ENCODE measurements around the gene BPIFB3. TPM values are rescaled to one million over a fixed set of nuclear protein-coding genes. Genes with fewer than 3 reads are reported as not detected.
"Not testable (repeated sequence)": the region's sequence is repeated elsewhere in the genome, so short reads cannot be mapped to it uniquely, and the experiment has no call there.

The BPIFB3 gene
- total RNA-seq, 1 donor from 2014 or later, result not detected

DNA sequence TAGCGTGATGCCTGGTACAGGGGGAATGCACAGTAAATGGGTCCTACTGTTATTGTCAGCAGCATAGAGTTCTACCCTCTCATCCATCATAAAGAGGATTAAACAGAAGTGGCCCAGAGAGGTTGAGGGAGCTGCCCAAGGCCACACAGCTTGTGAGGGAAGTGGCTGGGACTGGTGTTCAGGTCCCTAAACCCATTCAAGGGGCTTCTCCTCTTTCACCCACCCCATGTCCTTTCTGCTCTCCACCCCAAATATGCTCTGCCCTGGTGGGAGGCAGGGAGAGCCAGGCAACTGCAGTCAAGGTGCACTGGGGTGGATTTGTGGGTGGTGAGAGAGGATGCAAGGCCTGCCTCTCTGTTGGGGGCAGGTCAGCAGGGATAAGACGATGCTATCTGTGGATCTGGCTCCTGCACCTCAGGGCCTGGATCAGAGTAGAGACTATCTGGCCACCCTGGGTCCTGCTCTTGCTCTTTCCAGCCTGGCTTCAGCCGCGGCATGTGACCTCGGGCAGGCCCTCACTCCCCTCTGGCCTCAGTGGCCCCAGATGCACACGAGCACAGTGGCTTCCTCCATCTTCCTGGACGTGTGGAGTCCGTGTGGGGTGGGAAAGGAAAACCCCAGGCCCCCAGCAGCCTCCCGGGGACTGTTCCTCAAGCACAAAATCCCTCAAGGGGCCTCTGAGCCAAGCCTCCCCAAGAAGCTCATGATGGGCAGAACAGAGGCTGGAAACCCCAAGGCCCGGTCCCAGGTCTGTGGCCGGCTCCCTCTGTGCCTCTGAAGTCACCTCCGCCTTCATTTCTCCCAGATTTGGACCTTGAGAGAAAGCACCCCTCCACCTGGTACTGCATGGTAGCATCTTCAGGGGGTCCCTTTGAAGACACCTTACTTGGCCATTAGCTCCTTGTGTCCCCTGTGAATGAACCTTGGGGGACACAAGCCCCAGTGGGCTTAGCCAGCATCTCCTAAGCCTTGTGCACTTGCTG is 25.6 kb upstream of the BPIFB3 start:
- no peak for DNase-seq (ENCODE audit: low spot score)

DNA sequence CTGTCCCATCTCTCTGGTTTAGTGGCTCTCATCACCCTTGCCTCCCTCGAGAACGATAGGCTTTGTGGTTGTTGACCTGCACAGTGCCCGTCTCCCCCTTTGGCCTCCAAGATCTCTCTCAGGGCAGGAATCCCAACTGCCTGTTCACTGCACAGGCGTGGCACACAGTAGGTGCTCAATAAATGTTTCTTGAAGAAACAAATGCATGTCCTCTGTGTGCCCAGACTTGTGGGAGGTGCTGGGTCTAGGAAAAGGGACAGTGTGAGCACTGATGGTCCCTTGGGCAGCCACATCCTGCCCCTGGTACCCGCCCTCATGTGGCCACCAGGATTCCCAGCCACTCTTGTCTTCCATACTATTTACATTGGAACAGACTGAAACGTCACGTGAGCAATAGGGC is 24.8 kb upstream of the BPIFB3 start:
- DNase-seq (ENCODE audit: low spot score), result no peak

DNA sequence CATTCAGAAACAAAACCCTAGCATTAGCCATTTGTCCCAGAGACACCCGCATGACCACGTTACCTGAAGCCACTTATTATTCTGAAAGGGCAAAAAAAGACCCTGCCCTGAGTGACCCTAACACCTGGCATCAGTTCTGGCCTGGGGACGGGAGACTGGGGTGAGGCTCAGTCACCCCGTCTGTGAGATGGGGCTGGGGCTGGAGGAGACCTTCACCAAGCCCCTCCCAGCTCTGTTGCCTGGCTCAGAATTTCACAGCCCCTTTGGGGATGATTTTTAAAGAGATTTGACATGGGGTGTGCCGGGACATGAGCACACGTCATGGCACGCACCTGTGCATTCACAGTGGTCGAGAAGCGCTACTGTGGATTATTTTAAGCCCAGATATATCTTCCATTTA is 23.6 kb upstream of the BPIFB3 start:
- DNase-seq (ENCODE audit: low spot score), result no peak

DNA sequence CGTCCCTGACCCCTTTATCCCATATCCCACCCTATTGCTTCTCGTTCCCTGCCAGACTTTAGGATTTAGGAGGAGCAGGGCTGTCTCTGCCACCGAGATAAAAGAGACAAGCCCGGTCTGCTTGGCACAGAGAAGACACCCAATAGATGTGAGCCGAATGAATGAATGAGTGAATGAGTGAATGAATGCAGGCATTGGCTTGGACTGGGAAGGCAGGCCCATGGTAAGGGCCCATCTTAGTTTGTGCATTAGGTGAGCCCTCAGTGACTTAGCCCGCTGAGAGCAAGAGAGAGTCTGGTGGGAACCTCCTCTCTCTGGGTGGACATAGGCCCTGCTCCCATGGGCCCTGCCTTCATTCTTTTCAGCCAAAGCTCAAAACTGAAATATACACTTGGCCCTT is 23.1 kb upstream of the BPIFB3 start:
- no peak for DNase-seq (ENCODE audit: low spot score)

DNA sequence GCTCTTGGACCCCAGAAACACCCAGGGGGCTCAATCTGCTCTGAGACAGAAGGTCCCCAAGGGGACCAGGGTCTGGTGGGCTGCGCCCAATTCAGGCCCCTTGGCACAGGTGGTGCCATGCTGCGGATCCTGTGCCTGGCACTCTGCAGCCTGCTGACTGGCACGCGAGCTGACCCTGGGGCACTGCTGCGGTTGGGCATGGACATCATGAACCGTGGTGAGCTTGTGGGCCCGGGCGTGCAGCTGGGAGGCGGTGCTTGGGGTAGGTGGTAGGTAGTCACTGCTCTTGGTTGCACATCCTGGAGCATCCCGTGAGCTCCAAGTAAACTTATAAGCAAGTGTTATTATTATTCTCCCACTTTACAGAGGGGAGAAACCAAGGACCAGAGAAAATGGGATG is 22.2 kb upstream of the BPIFB3 start, which contains the start of gene BPIFB6:
Gene BPIFB6, plus strand, starts transcription at position 118 of the 400 bp plus-strand sequence. Its CDS starts 0 bp downstream, at position 118.
- DNase-seq (ENCODE audit: low spot score), result no peak

DNA sequence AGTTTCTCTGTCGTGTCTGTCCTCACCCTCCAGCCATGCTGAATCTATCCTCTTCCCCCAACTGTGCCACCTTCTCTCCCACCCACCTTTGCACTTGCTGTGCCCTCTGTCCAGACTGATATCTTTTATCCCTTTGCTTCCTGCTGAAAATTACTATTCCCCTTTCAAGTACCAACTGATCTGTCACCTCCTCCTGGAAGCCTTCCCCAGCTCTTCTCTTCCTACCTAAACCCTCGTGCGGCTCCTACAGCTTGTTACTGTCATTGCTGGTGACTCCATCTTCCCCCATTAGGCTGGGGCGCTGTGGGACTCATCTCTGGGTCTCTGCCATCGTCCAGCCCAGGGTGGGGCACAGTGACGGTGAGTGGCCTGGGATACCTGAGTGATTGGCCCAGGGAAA is 21.1 kb upstream of the BPIFB3 start:
- no peak for DNase-seq (ENCODE audit: low spot score)

DNA sequence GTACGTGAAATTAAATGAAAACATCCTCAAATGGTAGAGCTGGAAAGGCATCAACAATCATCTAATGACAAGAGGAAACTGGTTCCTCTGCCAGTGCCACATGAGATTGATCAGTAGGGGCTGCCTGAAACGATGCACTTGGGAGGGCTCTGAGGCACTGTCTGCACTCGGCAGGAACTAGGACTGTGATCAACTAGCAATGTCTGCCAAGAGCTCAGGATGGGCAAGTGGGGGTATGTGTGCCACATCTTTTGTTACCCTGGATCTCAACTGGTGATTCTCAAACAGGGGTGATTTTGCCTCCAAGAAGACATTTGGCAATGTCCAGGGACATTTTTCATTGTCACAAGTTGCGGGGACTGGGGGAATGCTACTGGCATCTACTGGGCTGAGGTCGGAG is 20.3 kb upstream of the BPIFB3 start:
- no peak for DNase-seq (ENCODE audit: low spot score)

DNA sequence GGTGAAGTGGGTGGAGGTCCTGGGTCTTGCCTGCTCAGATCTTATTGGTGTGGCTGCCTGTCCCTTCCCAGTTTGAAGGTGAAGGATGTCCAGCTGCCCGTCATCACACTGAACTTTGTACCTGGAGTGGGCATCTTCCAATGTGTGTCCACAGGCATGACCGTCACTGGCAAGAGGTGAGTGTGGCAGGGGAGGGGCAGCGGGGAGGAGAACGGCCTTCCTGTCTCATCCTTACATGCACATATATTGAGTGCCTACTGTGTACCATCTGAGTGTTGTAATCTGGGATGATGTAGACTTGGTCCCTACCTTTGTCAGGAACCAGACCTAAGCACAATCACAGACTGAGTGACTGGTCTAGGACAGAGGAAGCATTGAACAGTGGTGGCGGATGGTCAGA is 19.6 kb upstream of the BPIFB3 start:
- no peak for DNase-seq (ENCODE audit: low spot score)

DNA sequence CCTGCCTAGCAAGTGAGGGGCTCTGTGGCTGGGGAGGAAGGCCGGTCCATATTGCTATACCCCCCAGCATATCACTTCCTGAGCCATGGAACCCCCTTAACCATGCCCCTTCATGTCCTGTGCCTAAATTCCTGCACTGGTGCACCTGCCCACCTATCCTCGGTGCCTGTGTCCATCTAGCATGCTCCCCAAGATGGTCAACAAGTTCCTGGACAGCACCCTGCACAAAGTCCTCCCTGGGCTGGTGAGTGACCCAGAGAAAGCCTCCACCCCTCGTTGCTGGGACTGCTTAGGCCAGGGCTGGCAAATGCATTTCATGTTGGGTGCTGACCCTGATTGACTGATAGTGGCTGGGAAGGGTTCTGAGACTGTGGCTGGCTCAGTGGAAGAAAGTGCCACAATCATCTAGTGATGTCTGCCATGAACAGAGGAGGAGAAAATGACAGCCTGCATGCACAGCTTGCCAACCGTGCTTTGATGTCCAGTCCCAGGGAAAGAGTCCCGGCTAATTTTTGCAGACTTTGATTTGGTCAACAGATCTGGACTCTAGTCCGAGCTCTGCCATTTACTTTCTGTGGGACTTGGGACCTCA is 18.7 kb upstream of the BPIFB3 start:
- no peak for DNase-seq (ENCODE audit: low spot score)

DNA sequence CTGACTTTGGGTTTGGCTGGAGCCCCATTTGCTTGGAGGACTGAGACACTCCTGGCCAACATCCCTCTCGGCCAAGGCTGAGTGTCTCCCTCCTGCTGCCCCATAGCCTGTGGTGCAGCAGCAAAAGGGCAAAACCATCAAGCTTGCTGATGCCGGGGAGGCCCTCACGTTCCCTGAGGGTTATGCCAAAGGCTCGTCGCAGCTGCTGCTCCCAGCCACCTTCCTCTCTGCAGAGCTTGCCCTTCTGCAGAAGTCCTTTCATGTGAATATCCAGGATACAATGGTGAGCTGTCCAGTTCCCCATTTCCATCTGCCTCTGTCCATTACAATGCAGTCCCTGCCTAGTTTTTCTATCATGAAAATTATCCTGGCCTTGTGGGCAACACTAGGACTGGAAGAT is 16.2 kb upstream of the BPIFB3 start:
- no peak for DNase-seq (ENCODE audit: low spot score)

DNA sequence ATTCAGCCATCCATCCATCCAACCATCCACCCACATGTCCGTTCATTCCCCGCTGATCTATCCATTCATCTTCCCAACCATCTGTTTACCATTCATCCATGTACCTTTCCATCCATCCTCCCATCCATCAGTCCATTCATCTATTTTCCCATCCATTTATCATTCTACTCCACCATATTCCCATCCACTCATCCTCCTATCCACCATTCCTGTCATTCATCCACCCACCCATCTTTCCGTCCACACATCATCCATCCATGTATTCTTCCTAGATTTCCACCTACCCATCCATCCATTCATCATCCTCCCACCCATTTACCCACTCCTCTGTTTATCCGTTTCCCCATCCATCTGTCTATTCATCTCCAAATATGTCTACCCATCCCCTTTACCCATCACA is 15.5 kb upstream of the BPIFB3 start:
- DNase-seq (ENCODE audit: low spot score), result no peak

DNA sequence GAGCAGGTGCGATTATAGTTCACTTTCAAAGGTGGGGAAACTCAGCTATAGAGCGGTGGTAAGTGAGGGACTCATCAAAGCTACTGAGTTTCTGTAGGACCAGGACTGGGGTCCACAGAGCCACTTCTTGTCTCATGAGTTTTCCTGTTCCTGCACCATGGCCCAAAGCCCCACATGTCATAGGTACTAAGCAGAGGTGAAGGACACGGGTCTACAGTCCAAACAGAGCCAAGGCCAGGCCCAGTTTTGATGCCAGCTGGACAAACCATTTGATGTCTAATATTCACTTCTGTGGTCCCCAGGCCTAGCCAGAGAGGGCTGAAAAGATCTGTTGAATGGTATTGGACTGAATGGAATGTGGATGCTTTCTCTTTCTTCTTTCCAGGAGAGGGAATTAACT is 11.3 kb upstream of the BPIFB3 start:
- no peak for DNase-seq (ENCODE audit: low spot score)

DNA sequence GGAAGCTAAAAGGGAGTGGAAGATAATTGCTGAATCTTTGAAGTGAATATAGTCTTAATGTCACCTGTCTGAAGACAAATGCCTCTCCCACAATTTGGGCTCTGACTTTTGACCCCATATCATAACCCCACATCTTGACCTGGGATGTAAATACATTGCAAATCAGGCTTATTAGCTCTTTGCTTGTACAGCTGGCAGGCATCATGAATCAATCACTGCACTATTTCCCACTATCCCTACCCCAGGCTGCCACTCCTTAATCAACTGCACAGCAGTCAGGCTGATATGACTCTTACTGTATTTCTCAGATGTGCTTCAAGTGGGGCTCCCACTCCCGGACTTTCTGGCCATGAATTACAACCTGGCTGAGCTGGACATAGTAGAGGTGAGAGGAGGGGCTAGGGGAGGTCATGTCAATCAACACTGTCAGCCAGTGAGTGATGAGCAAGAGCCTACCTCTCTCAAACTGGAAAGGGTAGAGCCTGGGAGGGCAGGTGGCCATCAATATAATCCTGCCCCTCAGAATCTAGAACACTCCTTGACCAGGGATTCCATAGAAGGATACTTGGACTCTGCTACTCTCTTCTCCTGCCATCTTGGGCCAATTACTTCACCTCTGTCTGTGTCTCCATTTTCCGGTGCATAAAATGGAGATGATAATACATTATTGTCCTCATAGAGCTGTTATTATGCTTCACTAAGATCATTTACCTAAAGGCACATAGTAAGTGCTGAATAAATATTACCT is 10.5 kb upstream of the BPIFB3 start:
- DNase-seq (ENCODE audit: low spot score), result no peak

DNA sequence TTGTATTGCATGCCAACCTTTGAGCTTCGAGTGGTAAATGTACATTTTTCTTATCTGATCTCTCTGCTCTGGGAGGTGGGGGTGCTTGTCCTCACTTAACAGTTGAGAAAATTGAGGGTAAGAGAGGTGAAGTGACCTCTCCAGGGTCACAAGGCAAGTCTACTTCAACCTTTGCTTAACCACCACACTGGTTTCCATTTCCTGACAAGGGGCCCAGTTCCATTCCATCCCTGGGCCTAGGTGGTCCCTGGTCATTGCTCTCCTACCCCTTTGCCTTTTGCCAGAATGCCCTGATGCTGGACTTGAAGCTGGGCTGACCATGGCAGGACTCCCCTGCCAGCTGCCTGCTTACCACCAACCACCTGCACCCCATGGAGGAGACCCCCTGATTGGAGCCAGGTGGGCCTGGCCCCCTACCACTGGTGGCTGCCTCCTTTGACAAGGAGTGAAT is 9.9 kb upstream of the BPIFB3 start:
- DNase-seq (ENCODE audit: low spot score), result no peak

DNA sequence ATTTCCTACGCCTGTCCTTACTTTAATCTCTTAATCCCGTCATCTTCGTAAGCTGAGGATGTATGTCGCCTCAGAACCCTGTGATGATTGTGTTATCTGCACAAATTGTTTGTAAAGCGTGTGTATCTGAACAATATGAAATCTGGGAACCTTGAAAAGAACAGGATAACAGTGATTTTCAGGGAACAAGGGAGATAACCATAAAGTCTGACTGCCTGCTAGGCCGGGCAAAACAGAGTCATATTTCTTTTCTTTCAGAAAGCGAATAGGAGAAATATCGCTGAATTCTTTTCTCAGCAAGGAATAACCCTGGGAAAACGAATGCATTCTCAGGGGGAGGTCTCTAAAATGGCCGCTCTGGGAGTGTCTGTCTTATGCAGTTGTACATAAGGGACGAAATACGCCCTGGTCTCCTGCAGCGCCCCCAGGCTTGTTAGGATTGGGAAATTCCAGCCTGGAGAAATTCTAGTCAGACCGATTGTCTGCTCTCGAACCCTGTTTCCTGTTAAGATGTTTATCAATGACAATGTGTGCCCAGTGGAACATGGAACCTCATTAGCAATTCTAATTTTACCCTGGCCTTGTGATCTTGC is 8.5 kb upstream of the BPIFB3 start:
- DNase-seq (ENCODE audit: low spot score), result not testable (repeated sequence)

DNA sequence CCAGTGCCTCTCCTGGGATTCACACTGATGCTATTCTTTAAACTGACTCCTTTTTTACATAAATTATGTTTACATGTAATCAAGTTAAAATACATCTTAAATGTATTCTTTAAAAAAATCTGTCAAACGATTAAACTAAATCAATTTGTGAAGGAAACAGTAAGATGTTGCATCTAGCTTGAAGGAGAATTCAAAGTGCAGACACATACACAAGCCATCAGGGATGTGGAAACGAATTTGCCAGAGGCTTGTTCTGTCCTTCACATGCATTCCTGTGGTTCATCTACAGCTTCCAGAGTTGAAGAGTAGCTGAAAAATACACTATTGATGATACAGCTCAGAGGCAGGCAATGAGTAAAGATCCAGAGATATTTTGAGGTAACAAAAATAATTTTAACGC is 7.3 kb upstream of the BPIFB3 start:
- DNase-seq (ENCODE audit: low spot score), result no peak

DNA sequence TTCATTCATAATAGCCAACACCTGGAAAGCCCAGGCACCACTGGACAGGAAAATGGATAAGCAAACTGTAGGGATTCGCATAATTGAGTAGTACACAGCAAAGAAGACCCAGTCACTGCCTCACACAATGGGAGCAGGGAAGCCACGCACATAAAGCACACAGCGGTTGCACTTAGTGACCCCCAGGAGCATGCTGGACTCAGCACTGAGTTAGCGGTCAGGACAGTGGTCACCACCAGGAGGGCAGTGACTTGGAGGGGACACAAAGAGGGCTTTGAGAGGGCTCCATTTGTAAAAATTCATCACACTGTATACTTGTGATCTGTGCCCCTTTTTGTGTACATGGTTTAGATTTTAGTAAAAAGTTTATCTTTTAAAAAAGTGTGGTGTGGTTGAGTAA is 2.4 kb upstream of the BPIFB3 start:
- no peak for DNase-seq (ENCODE audit: low spot score)

DNA sequence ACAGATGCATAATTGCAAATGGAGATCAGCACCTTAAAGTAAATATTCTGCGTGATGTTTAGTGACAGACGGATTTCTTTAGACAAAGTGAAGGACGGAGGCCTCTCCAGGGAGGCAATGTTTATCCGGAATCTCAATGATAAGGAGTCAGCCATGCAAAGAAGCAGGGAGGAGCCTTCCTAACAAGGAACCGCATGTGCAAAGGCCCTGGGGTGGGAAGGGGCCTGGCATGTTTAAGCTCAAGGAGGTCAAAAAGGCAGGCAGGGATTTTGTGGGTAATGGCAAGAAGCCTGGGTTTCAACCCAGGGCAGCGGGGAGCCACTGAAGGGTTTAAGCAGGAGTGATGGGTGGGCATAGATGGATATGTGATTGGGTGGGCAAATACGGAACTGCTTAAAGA is 678 bp downstream of the BPIFB3 start:
- no peak for DNase-seq (ENCODE audit: low spot score)

DNA sequence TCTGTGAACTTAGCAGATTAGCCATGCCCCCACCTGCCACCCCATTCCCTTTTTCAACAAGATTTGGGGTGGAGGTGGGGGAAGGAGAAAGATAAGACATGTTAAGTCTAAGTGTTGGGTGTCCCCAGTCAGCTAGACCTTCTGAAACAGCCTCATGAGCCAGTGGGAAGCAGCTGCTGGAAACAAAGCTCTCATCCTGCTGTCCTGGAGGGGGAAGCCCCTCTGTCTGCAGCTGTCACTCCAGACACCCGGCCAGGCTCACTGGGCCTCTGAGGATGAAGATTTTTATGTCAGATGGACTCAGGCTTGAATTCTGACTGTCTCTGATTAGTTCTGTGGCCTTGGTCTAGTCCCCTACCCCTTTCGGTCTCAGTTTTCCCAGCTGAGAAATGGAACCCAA is 1.1 kb downstream of the BPIFB3 start:
- no peak for DNase-seq (ENCODE audit: low spot score)

DNA sequence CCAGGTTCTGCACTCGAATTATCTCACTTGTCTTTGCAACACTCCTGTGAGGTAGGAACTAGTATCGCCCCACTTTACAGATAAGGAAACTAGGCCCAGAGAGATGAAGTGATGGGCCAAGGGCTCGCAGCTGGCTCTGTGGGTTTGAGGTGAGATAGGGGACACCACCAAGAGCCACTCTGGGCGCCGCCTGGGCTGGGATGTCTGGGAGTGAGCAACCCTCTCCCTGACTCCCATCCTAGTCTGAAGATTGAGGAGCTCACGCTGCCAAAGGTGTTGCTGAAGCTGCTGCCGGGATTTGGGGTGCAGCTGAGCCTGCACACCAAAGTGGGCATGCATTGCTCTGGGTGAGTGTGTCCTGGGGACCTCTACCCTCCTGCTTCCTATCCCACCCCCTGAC is 5.4 kb downstream of the BPIFB3 start:
- DNase-seq (ENCODE audit: low spot score), result no peak

DNA sequence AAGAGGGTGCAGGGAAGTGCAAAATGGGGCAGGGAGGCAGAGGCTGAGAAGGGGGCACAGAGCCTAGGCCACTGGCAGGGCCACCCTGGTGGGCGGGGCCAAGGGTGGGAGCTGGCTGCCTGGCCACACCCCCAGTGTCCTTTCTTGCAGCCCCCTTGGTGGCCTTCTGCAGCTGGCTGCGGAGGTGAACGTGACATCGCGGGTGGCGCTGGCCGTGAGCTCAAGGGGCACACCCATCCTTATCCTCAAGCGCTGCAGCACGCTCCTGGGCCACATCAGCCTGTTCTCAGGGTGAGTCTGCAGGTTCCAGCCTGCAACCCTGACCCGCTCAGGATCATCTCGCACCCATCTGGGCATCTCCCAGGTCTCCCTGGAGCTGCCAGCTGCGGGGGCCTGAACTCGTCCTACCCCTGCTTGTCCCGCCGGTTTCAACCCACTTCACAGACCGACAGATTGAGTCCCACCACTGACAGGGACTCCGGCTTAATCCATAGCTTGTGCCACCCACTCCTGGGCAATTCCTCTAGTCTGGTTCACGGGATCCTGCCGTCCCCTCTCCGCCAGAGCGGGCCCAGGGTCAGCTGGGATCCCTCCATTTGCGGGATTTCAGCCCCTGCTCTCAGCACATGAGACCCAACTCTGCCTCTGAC is 6.2 kb downstream of the BPIFB3 start:
- DNase-seq (ENCODE audit: low spot score), result no peak

All from mesenteric fat pad (tissue), 1 donor.